ENCODE measurements around the gene IQSEC1. TPM values are rescaled to one million over a fixed set of nuclear protein-coding genes. Genes with fewer than 3 reads are reported as not detected.
A peak's percentile ranks its signal among the peaks of the same experiment; 100 is the strongest.

The IQSEC1 gene
- total and polyA plus RNA-seq, 9 of the 15 experiments (the other 6 are each of a cell fraction or from before 2014, with no cell fraction given): 0.56 to 39.0 (median 6.8) TPM

DNA sequence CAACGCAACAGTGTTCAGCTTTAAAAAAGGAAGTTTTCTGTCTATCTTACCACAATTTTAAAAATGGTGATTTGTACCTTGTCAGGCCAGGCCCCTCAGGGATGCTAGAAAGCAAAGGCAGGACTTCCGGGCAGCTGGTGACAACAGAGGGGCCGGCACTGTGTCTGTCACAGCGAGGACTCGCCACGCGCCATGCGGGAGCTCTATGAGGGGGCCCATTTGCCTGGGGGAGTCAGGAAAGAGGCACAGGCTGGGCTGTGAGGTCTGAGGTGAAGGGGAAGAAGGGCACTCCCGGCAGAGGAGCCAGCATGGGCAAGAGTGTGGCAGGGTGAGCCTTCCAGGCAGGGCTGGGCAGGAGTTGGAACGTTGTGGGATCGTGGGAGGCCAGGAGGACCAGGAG is 7.0 kb downstream of the IQSEC1 start:
- FAIRE-seq (no peak), DNase-seq (ENCODE audit: extremely low read depth in 1 of 4, low spot score in 3 of 4) (no peak), ATAC-seq (no peak)
- WGBS (ENCODE audit: insufficient coverage, low coverage, missing lambda C conversion rate): 8% methylated on average over 9 of the region's 11 CpGs
- Histone ChIP-seq H3K4me2 (ENCODE audit: insufficient read depth, low read length) (no peak overlapping the region), H3K9ac (ENCODE audit: insufficient read depth in 1 of 2, low read depth in 2 of 2, low read length in 2 of 2) (peak overlapping the region in 1 of 2 experiments; percentile 15; a peak in 1 of 4 replicates), H3K9me1 (ENCODE audit: control insufficient read depth, insufficient read depth, low read length) (no peaks in the 10 kb centered on the region), H2AFZ (ENCODE audit: low read depth, low read length) (no peak overlapping the region), H3K4me3 (no peak overlapping the region), H3K4me1 (replicated peaks in 1 of 2; ENCODE audit: control insufficient read depth in 2 of 2, insufficient read depth in 2 of 2, low read length in 2 of 2) (peaks cover 0 to 16% of the 10 kb centered on the region in 2 experiments; a peak in 3 of 5 replicates), H3K9me3 (replicated peaks; ENCODE audit: control insufficient read depth, insufficient read depth, low read depth, low read length) (no peaks in the 10 kb centered on the region), H3K36me3 (ENCODE audit: control insufficient read depth, insufficient read depth, low read length) (no peaks in the 10 kb centered on the region), H3K27ac (ENCODE audit: extremely low read depth, low read depth, low read length) (no peak overlapping the region), H4K20me1 (replicated peaks; ENCODE audit: control insufficient read depth, insufficient read depth, low read length) (peaks cover 12% of the 10 kb centered on the region; the same call in 1 of the 2 replicates), H3K79me2 (ENCODE audit: control insufficient read depth, insufficient read depth, low read length) (no peaks in the 10 kb centered on the region), H3K27me3 (ENCODE audit: control insufficient read depth in 2 of 2, insufficient read depth in 2 of 2, low read length in 2 of 2) (peaks cover 24 to 58% of the 10 kb centered on the region in 2 experiments; a peak in 4 of 5 replicates)
- no TSS peak for BruUV-seq (replicated peaks)
- POLR2A ChIA-PET: interaction anchor here (1.1 to 1.4 kb wide), 2 partner anchors 10 to 18 kb away, joined by 4 read pairs; no protein-coding TSS in a partner anchor
- CTCF ChIA-PET (ENCODE audit: low intra/inter-chr PET ratio): no interaction called here
- TF ChIP-seq, protein P1, sequence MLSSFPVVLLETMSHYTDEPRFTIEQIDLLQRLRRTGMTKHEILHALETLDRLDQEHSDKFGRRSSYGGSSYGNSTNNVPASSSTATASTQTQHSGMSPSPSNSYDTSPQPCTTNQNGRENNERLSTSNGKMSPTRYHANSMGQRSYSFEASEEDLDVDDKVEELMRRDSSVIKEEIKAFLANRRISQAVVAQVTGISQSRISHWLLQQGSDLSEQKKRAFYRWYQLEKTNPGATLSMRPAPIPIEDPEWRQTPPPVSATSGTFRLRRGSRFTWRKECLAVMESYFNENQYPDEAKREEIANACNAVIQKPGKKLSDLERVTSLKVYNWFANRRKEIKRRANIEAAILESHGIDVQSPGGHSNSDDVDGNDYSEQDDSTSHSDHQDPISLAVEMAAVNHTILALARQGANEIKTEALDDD (IDR thresholded peaks at IDR 0.05): no peak
- TF ChIP-seq, protein P2, sequence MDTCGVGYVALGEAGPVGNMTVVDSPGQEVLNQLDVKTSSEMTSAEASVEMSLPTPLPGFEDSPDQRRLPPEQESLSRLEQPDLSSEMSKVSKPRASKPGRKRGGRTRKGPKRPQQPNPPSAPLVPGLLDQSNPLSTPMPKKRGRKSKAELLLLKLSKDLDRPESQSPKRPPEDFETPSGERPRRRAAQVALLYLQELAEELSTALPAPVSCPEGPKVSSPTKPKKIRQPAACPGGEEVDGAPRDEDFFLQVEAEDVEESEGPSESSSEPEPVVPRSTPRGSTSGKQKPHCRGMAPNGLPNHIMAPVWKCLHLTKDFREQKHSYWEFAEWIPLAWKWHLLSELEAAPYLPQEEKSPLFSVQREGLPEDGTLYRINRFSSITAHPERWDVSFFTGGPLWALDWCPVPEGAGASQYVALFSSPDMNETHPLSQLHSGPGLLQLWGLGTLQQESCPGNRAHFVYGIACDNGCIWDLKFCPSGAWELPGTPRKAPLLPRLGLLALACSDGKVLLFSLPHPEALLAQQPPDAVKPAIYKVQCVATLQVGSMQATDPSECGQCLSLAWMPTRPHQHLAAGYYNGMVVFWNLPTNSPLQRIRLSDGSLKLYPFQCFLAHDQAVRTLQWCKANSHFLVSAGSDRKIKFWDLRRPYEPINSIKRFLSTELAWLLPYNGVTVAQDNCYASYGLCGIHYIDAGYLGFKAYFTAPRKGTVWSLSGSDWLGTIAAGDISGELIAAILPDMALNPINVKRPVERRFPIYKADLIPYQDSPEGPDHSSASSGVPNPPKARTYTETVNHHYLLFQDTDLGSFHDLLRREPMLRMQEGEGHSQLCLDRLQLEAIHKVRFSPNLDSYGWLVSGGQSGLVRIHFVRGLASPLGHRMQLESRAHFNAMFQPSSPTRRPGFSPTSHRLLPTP (IDR thresholded peaks at IDR 0.05; ENCODE audit: borderline replicate concordance, extremely low read depth, insufficient read length): no peak
- TF ChIP-seq HNRNPK (IDR thresholded peaks at IDR 0.05; ENCODE audit: low read depth, low read length, poor library complexity, severe bottlenecking) (no peak), ZNF354B (CRISPR knock-in tag; IDR thresholded peaks at IDR 0.05) (no peak), ATF7 (IDR thresholded peaks at IDR 0.05) (no peak)
- in situ Hi-C loops (cut with MboI) (no loop called here), intact Hi-C loops (cut with micrococcal nuclease) (no loop called here)
